ENCODE data around the gene RSPO3. TPM values are rescaled to one million over a fixed set of nuclear protein-coding genes. Genes with fewer than 3 reads are reported as not detected.

Gene RSPO3
- total RNA-seq, 1 donor from 2014 or later, result 26.3 TPM

DNA sequence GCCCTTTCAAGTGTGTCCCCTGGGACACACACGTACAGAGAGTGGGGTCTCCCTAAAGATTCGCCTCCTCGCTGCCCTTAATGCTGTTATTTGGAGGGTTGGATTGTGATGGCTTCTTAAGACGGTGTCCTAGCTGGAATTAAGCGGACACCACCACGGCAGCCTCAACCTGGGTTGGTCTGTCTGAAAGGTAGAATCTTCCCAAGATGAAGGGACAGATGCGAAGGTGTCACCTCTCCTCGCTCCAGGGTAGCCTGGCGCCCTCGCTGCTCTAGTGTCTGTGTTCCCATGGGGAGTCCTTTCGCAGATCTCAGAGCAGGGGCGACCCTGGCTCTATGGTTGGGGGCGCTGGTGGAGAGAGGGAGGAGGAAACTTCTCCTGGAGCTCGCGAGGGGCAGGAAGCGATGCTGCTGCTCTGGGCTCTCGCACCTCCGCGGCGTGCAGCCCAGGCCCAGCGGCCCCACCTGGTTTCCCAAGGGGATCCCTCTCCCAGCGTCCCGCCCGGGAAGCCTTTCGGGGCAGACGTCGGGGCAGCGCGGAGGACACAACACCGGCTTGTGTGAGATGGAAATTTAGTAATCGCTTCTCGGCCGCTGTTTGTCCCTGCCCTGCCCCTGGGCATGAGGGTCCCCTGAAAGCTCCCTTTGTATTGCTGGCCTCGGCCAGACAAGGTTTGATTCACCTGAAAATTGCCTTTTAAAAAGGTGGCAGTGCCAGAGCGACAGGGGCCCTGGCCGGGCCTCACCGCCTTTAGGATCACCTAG is 1.7 kb downstream of the RSPO3 start:
- Mint-ChIP-seq H3K27ac (peak overlapping the region; percentile 56), H3K27me3 (ENCODE audit: low read depth) (peaks cover 49% of the 10 kb centered on the region), H3K9me3 (no peaks in the 10 kb centered on the region), H3K4me1 (peaks cover 41% of the 10 kb centered on the region), H3K36me3 (no peaks in the 10 kb centered on the region), H3K4me3 (peak overlapping the region; percentile 85)
- peak; percentile 21 to 43 for DNase-seq (ENCODE audit: low spot score in 2 of 2, unreplicated experiment in 2 of 2)
- TF ChIP-seq CTCF (IDR thresholded peaks at IDR 0.05; ENCODE audit: unreplicated experiment), result no peak

DNA sequence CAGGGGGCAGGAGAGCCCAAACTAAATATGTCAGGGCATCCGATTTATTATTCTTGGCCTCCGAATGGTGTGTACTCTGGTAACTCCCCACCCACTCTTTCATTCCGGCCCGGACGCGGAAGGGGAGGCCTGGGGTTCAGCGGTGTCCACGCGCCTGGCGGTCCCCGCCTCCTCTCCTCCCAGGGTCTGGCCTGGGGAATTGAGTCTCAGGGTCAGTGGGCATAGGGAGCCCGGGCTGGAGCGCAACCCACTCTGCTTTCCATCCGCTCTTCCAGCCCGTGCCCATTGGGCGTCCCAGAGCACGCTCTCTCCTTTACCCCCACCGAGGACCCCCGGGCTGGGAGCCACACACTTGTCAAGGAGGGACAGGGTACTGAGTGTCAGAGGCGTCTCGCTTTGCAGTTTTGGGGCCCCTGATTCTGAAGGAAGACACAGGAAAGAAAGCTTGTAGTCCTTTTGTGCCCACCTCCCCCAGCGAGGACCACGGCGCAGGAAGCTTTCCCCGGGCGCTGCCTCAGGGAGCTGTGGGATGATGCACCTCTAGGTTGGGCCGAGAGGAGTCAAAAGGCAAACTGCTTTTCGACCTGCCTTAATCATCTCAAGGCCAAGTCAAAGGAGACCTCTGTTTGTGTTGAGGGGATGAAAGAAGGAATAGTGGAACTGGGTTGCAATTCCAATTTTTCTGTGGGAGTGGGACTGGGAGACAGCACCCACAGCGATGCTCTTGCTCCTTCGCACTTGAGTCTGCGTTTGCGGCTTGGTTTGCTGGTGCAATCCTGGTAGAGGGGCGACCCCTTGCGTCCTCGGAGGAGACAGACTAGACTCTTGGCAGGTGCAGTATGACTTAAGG is 2.5 kb downstream of the RSPO3 start:
- H3K4me3 Mint-ChIP-seq, result peak overlapping the region; percentile 85
- peaks cover 51% of the 10 kb centered on the region for H3K27me3 Mint-ChIP-seq (ENCODE audit: low read depth)
- TF ChIP-seq CTCF (IDR thresholded peaks at IDR 0.05; ENCODE audit: unreplicated experiment), result peak; percentile 68
- DNase-seq (ENCODE audit: low spot score in 2 of 2, unreplicated experiment in 2 of 2), result peak; percentile 77 to 90
- H3K36me3 Mint-ChIP-seq, result no peaks in the 10 kb centered on the region
- H3K9me3 Mint-ChIP-seq, result no peaks in the 10 kb centered on the region
- peaks cover 39% of the 10 kb centered on the region for H3K4me1 Mint-ChIP-seq
- H3K27ac Mint-ChIP-seq, result peak overlapping the region; percentile 56

DNA sequence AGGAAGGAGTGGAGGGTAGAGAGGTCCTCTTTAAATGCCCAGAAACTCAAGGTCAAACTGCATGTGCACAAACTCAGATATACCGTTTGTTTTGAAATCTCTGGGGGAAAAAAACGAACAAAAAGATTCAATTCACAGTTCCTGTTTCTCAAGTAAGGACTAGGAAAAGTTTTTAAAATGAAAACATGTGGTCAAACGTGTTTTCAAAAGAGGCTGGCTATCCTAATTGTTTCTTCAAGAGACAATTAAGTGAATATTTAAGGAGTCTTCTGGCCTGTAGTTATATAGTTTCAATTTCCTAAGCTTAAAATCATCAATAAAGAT is 3.1 kb downstream of the RSPO3 start:
- TF ChIP-seq CTCF (IDR thresholded peaks at IDR 0.05; ENCODE audit: unreplicated experiment), result no peak
- Mint-ChIP-seq H3K36me3 (no peaks in the 10 kb centered on the region), H3K27ac (no peak overlapping the region), H3K4me3 (peak overlapping the region; percentile 85), H3K4me1 (peaks cover 36% of the 10 kb centered on the region), H3K27me3 (ENCODE audit: low read depth) (peaks cover 49% of the 10 kb centered on the region), H3K9me3 (no peaks in the 10 kb centered on the region)
- DNase-seq (ENCODE audit: low spot score in 2 of 2, unreplicated experiment in 2 of 2), result no peak

DNA sequence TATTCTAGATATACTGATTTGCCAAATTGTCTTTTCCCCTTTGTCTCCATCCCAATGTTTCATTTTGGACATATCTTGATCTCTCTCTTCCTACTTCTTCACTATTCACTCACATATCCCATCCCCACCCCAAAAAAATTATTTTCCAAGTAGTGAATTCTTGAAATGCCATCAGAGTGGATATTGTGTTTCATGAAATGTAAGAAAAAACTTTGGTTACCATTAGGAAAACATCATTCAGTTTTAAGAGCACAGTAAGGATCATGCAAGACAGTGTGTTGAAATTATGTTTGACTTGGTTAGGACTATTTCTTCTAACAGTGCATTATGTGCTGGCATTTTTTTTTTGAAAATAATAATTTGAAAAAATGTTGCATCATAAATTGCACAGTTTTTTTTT is 5.7 kb downstream of the RSPO3 start:
- Mint-ChIP-seq H3K9me3 (no peaks in the 10 kb centered on the region), H3K27ac (no peak overlapping the region), H3K4me3 (no peak overlapping the region), H3K36me3 (no peaks in the 10 kb centered on the region), H3K4me1 (peaks cover 29% of the 10 kb centered on the region), H3K27me3 (ENCODE audit: low read depth) (peaks cover 36% of the 10 kb centered on the region)
- no peak for DNase-seq (ENCODE audit: low spot score in 2 of 2, unreplicated experiment in 2 of 2)
- no peak for TF ChIP-seq CTCF (IDR thresholded peaks at IDR 0.05; ENCODE audit: unreplicated experiment)

DNA sequence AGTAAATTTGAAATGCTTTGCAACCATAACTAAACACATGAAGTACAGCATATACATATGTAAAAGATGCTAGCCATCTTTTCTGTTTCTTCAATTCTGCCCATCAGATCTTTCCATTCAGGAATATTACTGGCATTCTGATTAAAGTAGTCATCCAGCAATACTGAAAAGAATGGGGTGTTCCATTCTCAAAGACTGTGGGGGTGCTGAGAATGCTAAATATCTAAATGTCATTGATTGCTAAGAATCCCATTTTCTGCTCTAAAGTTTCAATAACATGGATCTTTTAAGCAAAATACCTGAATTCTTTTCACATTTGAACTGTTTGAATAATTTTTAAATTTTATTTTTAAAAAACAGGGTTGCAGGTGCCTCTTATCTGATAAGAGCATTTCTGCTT is 6.2 kb downstream of the RSPO3 start:
- H3K9me3 Mint-ChIP-seq, result no peaks in the 10 kb centered on the region
- H3K36me3 Mint-ChIP-seq, result no peaks in the 10 kb centered on the region
- peaks cover 34% of the 10 kb centered on the region for H3K27me3 Mint-ChIP-seq (ENCODE audit: low read depth)
- no peak overlapping the region for H3K27ac Mint-ChIP-seq
- H3K4me3 Mint-ChIP-seq, result no peak overlapping the region
- no peak for TF ChIP-seq CTCF (IDR thresholded peaks at IDR 0.05; ENCODE audit: unreplicated experiment)
- peaks cover 34% of the 10 kb centered on the region for H3K4me1 Mint-ChIP-seq
- DNase-seq (ENCODE audit: low spot score in 2 of 2, unreplicated experiment in 2 of 2), result no peak

All from mesothelial cell of epicardium (in vitro differentiated cells).